Panc1 (cell line): ENCODE measurements around the gene UPK3BL1. TPM values are rescaled to one million over a fixed set of nuclear protein-coding genes. Genes with fewer than 3 reads are reported as not detected.
"Not testable (repeated sequence)": the region's sequence is repeated elsewhere in the genome, so short reads cannot be mapped to it uniquely, and the experiment has no call there.

Source experiments
- ATAC-seq: fragments of 200-7000 bp; cut with Tn5 transposase; 2 replicates; pipeline ENCODE4 v1.9.1; 2020; ENCODE audit warnings: mild to moderate bottlenecking, moderate library complexity
- BruUV-seq: library from RNA; stranded (reverse); fragments of 400-500 nt; replicated peaks from 2 replicates; lab custom pipeline; 2021; lab: Mats Ljungman, UMichigan
- CTCF ChIA-PET: fragments of 300-600 bp; sonication (Branson Sonifier 250); formaldehyde crosslinking; loops from one replicate; lab custom pipeline; 2022; ENCODE audit warnings: antibody characterized with exemption; lab: Charles Lee
- POLR2A ChIA-PET: fragments of 300-600 bp; sonication (Branson Sonifier 250); formaldehyde crosslinking; loops from one replicate; lab custom pipeline; 2022; ENCODE audit warnings: antibody characterized with exemption; lab: Charles Lee
- DNase-seq: peaks from one replicate; pipeline ENCODE4 v3.0.0-alpha.2; 2010; ENCODE audit warnings: low read depth, low spot score
- H3K27ac ChIP-seq: 2 replicates; pipeline ENCODE4 v1.5.1; 2011; ENCODE audit warnings: mild to moderate bottlenecking, low read length, inconsistent platforms
- H3K27me3 ChIP-seq: fragments of 200-500 bp; sonication (Bioruptor generic); 2 replicates; pipeline ENCODE4 v1.6.0; 2014; ENCODE audit warnings: low read length, inconsistent platforms; ENCODE audit not compliant: control insufficient read depth, insufficient read depth
- H3K36me3 ChIP-seq: fragments of 200-500 bp; sonication (Bioruptor generic); 2 replicates; pipeline ENCODE4 v1.5.1; 2014; ENCODE audit warnings: inconsistent platforms, mild to moderate bottlenecking, low read length, moderate library complexity; ENCODE audit not compliant: control insufficient read depth, insufficient read depth
- H3K4me1 ChIP-seq: 2 replicates; pipeline ENCODE4 v1.5.1; 2011; ENCODE audit warnings: inconsistent platforms, mild to moderate bottlenecking, low read length, moderate library complexity; ENCODE audit not compliant: control insufficient read depth, insufficient read depth
- H3K4me3 ChIP-seq, 2 experiments: 2 replicates each; pipeline ENCODE4 v1.5.1; 2011 to 2012; ENCODE audit warnings: low read depth in 2 of 2, low read length in 2 of 2, mild to moderate bottlenecking in 2 of 2, inconsistent platforms in 1 of 2, moderate library complexity in 1 of 2
- H3K9me3 ChIP-seq: fragments of 200-500 bp; sonication (Bioruptor generic); 2 replicates; pipeline ENCODE4 v1.5.1; 2014; ENCODE audit warnings: low read depth, mild to moderate bottlenecking, inconsistent platforms, low read length, moderate library complexity; ENCODE audit not compliant: control insufficient read depth, insufficient read depth
- in situ Hi-C: cut with HindIII; loops from 2 replicates; pipeline ENCODE4 v1.10.0; 2016; ENCODE audit warnings: low sequenced_read_pairs, low pct_unique_long_range_greater_than_20kb
- intact Hi-C: fragments of 100-400 bp; cut with micrococcal nuclease; formaldehyde crosslinking; loops from one replicate; pipeline ENCODE4 v1.10.0; 2022; ENCODE audit not compliant: unreplicated experiment
- total RNA-seq: library from RNA; stranded (reverse); gene quantifications from one replicate; pipeline ENCODE4 v1.2.1, GENCODE V29; 2021; ENCODE audit not compliant: unreplicated experiment

The UPK3BL1 gene
- total RNA-seq, 1 experiment from 2014 or later: 23.1 TPM

GRCh38 chr7:102630622-102631021 lies 12.0 kb downstream of the UPK3BL1 start:
- peak; percentile 4; the same call in 1 of the 2 replicates for ATAC-seq
- intact Hi-C loops, BruUV-seq: not testable (repeated sequence)

GRCh38 chr7:102627271-102627904 lies 15.2 kb downstream of the UPK3BL1 start:
- ATAC-seq: not testable (repeated sequence)

More at GRCh38 chr7:102630622-102631021, 12.0 kb downstream of the UPK3BL1 start:
- H3K27ac ChIP-seq, DNase-seq, in situ Hi-C loops, H3K9me3 ChIP-seq, H3K36me3 ChIP-seq, H3K4me3 ChIP-seq, H3K4me1 ChIP-seq, POLR2A ChIA-PET, CTCF ChIA-PET, H3K27me3 ChIP-seq: not testable (repeated sequence)

GRCh38 chr7:102618122-102618521 lies 24.5 kb downstream of the UPK3BL1 start:
- ATAC-seq, H3K27me3 ChIP-seq, in situ Hi-C loops, DNase-seq, H3K4me3 ChIP-seq, BruUV-seq, H3K36me3 ChIP-seq, POLR2A ChIA-PET, H3K9me3 ChIP-seq, H3K27ac ChIP-seq, intact Hi-C loops, H3K4me1 ChIP-seq: not testable (repeated sequence)
- CTCF ChIA-PET: interaction anchor here (0.6 kb wide), 1 partner anchor 66 kb away, joined by 3 read pairs; no protein-coding TSS in a partner anchor

More at GRCh38 chr7:102627271-102627904, 15.2 kb downstream of the UPK3BL1 start:
- POLR2A ChIA-PET, DNase-seq, H3K4me3 ChIP-seq, CTCF ChIA-PET, H3K36me3 ChIP-seq, H3K27ac ChIP-seq, in situ Hi-C loops, H3K27me3 ChIP-seq, intact Hi-C loops, H3K4me1 ChIP-seq, H3K9me3 ChIP-seq, BruUV-seq: not testable (repeated sequence)

- POLR2A ChIA-PET, H3K9me3 ChIP-seq, H3K27ac ChIP-seq, DNase-seq, in situ Hi-C loops, intact Hi-C loops, H3K4me1 ChIP-seq, H3K27me3 ChIP-seq, CTCF ChIA-PET, H3K36me3 ChIP-seq, BruUV-seq: not testable (repeated sequence)
- peak; percentile 93 for ATAC-seq
- H3K4me3 ChIP-seq: peak within 1 kb of the TSS; percentile 25 to 35; a peak in 3 of 4 replicates
Observed at GRCh38 chr7:102616507-102617125, 26.0 kb downstream of the UPK3BL1 start, which contains the start of gene RASA4. RASA4 (minus strand) TSS chr7:102616756; CDS start chr7:102616689, 67 bp downstream.

GRCh38 chr7:102615930-102616329 lies 26.7 kb downstream of the UPK3BL1 start:
- CTCF ChIA-PET, H3K9me3 ChIP-seq, DNase-seq, H3K4me1 ChIP-seq, ATAC-seq, BruUV-seq, H3K36me3 ChIP-seq, H3K27me3 ChIP-seq, in situ Hi-C loops, H3K27ac ChIP-seq, intact Hi-C loops, POLR2A ChIA-PET, H3K4me3 ChIP-seq: not testable (repeated sequence)

- H3K9me3 ChIP-seq, POLR2A ChIA-PET, H3K4me3 ChIP-seq, H3K36me3 ChIP-seq, CTCF ChIA-PET, DNase-seq, H3K27ac ChIP-seq, in situ Hi-C loops, intact Hi-C loops, BruUV-seq, H3K4me1 ChIP-seq, H3K27me3 ChIP-seq: not testable (repeated sequence)
- ATAC-seq: peak; percentile 39
Observed at GRCh38 chr7:102614873-102615272, 27.7 kb downstream of the UPK3BL1 start.

GRCh38 chr7:102614346-102614697 lies 28.3 kb downstream of the UPK3BL1 start:
- H3K27me3 ChIP-seq, in situ Hi-C loops, H3K4me1 ChIP-seq, H3K36me3 ChIP-seq, DNase-seq, H3K27ac ChIP-seq, CTCF ChIA-PET, POLR2A ChIA-PET, BruUV-seq, H3K4me3 ChIP-seq, intact Hi-C loops, H3K9me3 ChIP-seq: not testable (repeated sequence)
- ATAC-seq: peak; percentile 32
